MM.1S (cell line): ENCODE results near the gene RABL6.

Experiments
- CTCF ChIP-seq: fragments of 300-600 bp; sonication (generic); IDR thresholded peaks from 2 replicates; pipeline ENCODE4 v1.5.1; 2016; ENCODE audit warnings: antibody characterized with exemption, low read length, mixed read lengths
- EZH2 ChIP-seq: fragments of 300-600 bp; sonication (generic); optimal IDR thresholded peaks from 2 replicates; pipeline ENCODE3; 2017; ENCODE audit warnings: low read depth, mild to moderate bottlenecking, antibody characterized with exemption, low read length, mixed read lengths

DNA sequence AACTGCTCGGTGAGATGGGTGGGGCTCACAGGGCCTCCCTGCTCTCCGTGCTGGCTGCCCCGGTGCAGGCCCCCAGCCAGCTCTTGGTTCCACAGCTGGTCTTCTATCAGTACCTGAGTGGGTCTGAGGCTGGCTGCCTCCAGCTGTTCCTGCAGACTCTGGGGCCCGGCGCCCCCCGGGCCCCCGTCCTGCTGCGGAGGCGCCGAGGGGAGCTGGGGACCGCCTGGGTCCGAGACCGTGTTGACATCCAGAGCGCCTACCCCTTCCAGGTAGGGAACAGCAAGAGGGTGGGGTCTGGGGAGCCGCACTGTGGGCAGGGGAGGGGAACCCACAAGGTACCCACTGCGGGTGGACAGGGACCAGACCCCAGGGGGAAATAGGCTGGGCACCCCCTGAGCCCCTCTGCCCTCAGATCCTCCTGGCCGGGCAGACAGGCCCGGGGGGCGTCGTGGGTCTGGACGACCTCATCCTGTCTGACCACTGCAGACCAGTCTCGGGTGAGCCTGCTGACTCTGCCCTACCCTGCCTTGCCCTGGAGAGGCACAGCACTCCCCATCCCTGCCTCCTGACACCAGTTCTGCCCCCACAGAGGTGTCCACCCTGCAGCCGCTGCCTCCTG is 47.2 kb downstream of the RABL6 start:
- no peak for TF ChIP-seq CTCF
- no peak for TF ChIP-seq EZH2
